GM23338 (cell line): Measurements from ENCODE around the gene DDX56. TPM values are rescaled to one million over a fixed set of nuclear protein-coding genes. Genes with fewer than 3 reads are reported as not detected.

ENCODE experiments used
- ATAC-seq: fragments of 200-7000 bp; cut with Tn5 transposase; 3 replicates; pipeline ENCODE4 v1.9.1; 2020
- DNase-seq: peaks from one replicate; pipeline ENCODE4 v3.0.0-alpha.2; 2015; ENCODE audit warnings: low spot score
- H2AFZ ChIP-seq: fragments of 200-600 bp; sonication (generic); 2 replicates; pipeline ENCODE4 v1.8.0; 2016; ENCODE audit warnings: antibody characterized with exemption, mild to moderate bottlenecking, moderate library complexity
- H3F3A ChIP-seq: fragments of 200-600 bp; sonication (generic); replicated peaks from 2 replicates; pipeline ENCODE4 v1.8.0; 2017; ENCODE audit warnings: antibody characterized with exemption, mixed run types, low read depth
- H3K27ac ChIP-seq: fragments of 200-600 bp; sonication (generic); 2 replicates; pipeline ENCODE4 v1.6.1; 2016; ENCODE audit warnings: low read depth
- H3K27me3 ChIP-seq: fragments of 200-600 bp; sonication (generic); 2 replicates; pipeline ENCODE4 v1.8.0; 2016; ENCODE audit warnings: mild to moderate bottlenecking, mixed run types, moderate library complexity; ENCODE audit not compliant: insufficient read depth
- H3K36me3 ChIP-seq: fragments of 200-600 bp; sonication (generic); 2 replicates; pipeline ENCODE4 v1.8.0; 2016; ENCODE audit warnings: mild to moderate bottlenecking; ENCODE audit not compliant: insufficient read depth
- H3K4me1 ChIP-seq: fragments of 200-600 bp; sonication (generic); 2 replicates; pipeline ENCODE4 v1.8.0; 2016; ENCODE audit warnings: mild to moderate bottlenecking, moderate library complexity; ENCODE audit not compliant: insufficient read depth
- H3K4me2 ChIP-seq: fragments of 200-600 bp; sonication (generic); 2 replicates; pipeline ENCODE4 v1.7.1; 2017; ENCODE audit warnings: mixed run types
- H3K4me3 ChIP-seq: fragments of 200-600 bp; sonication (generic); 2 replicates; pipeline ENCODE4 v1.6.1; 2016; ENCODE audit warnings: mixed run types
- H3K79me2 ChIP-seq: fragments of 200-600 bp; sonication (generic); replicated peaks from 2 replicates; pipeline ENCODE4 v1.8.0; 2017; ENCODE audit warnings: mild to moderate bottlenecking; ENCODE audit not compliant: insufficient read depth
- H3K9me2 ChIP-seq: fragments of 200-600 bp; sonication (generic); 2 replicates; pipeline ENCODE4 v1.8.0; 2017; ENCODE audit not compliant: insufficient read depth
- H4K20me1 ChIP-seq: fragments of 200-600 bp; sonication (generic); replicated peaks from 2 replicates; pipeline ENCODE4 v1.8.0; 2017; ENCODE audit warnings: mild to moderate bottlenecking; ENCODE audit not compliant: insufficient read depth
- H3K27ac Mint-ChIP-seq: 2 replicates; pipeline ENCODE4 v1.8.0; 2020; ENCODE audit warnings: inconsistent platforms, mild to moderate bottlenecking, moderate library complexity, mixed read lengths
- H3K27me3 Mint-ChIP-seq: 3 replicates; pipeline ENCODE4 v1.8.0; 2022; ENCODE audit warnings: low read depth, mild to moderate bottlenecking, moderate library complexity, mixed read lengths, inconsistent platforms; ENCODE audit not compliant: insufficient read depth, poor library complexity
- H3K36me3 Mint-ChIP-seq: 3 replicates; pipeline ENCODE4 v1.8.0; 2021; ENCODE audit warnings: low read depth, mild to moderate bottlenecking, inconsistent platforms, moderate library complexity, mixed read lengths
- H3K4me1 Mint-ChIP-seq: 3 replicates; pipeline ENCODE4 v1.8.0; 2020; ENCODE audit warnings: mild to moderate bottlenecking, inconsistent platforms, mixed read lengths
- H3K4me3 Mint-ChIP-seq: 3 replicates; pipeline ENCODE4 v1.8.0; 2021; ENCODE audit warnings: moderate library complexity, mild to moderate bottlenecking, inconsistent platforms, mixed read lengths
- H3K9me3 Mint-ChIP-seq: 3 replicates; pipeline ENCODE4 v1.8.0; 2020; ENCODE audit warnings: moderate library complexity, mild to moderate bottlenecking, inconsistent platforms, mixed read lengths
- CREB1 ChIP-seq: fragments of 250-450 bp; sonication (Bioruptor Pico); IDR thresholded peaks from 2 replicates; pipeline ENCODE4 v1.5.0; 2020; ENCODE audit warnings: low read depth, mild to moderate bottlenecking, moderate library complexity
- EZH2 ChIP-seq: fragments of 200-600 bp; sonication (generic); IDR thresholded peaks from one replicate; pipeline ENCODE4 v1.8.0; 2017; ENCODE audit warnings: antibody characterized with exemption, mild to moderate bottlenecking, low read depth; ENCODE audit not compliant: unreplicated experiment
- EZH2phosphoT487 ChIP-seq: fragments of 200-600 bp; sonication (generic); IDR thresholded peaks from one replicate; pipeline ENCODE4 v1.8.1; 2018; ENCODE audit warnings: antibody characterized with exemption; ENCODE audit not compliant: unreplicated experiment
- JUNB ChIP-seq: IDR thresholded peaks from one replicate; pipeline ENCODE4 v1.6.1; 2016; ENCODE audit warnings: antibody characterized with exemption; ENCODE audit not compliant: unreplicated experiment
- NANOG ChIP-seq: IDR thresholded peaks from 2 replicates; pipeline ENCODE4 v1.6.1; 2016; ENCODE audit warnings: antibody characterized with exemption, borderline replicate concordance
- POLR2AphosphoS5 ChIP-seq: IDR thresholded peaks from 2 replicates; pipeline ENCODE4 v1.6.1; 2016; ENCODE audit warnings: antibody characterized with exemption, low read depth
- STAT1 ChIP-seq: IDR thresholded peaks from one replicate; pipeline ENCODE4 v1.6.1; 2016; ENCODE audit warnings: antibody characterized with exemption; ENCODE audit not compliant: unreplicated experiment
- ZNF114 ChIP-seq: fragments of 250-450 bp; sonication (Bioruptor Pico); IDR thresholded peaks from 2 replicates; pipeline ENCODE4 v1.5.0; 2020; ENCODE audit warnings: mild to moderate bottlenecking, moderate library complexity
- ZNF331 ChIP-seq: fragments of 250-450 bp; sonication (Bioruptor Pico); IDR thresholded peaks from 2 replicates; pipeline ENCODE4 v1.5.0; 2020; ENCODE audit warnings: low read depth, mild to moderate bottlenecking, moderate library complexity
- polyA plus RNA-seq: library from polyadenylated mRNA; unstranded; fragments of >200 nt; fragmentation: Nextera tagmentation; extraction: Ambion mirVana; gene quantifications from 2 replicates; pipeline ENCODE4 v1.2.1, GENCODE V29; 2016
- total RNA-seq: library from RNA; depleted of rRNA; stranded (reverse); fragments of >200 nt; shearing (Covaris generic); gene quantifications from 2 replicates; pipeline ENCODE4 v1.2.3, GENCODE V29; 2014
- TF ChIP-seq, protein P1 (sequence below): IDR thresholded peaks from one replicate; pipeline ENCODE4 v1.6.1; 2018; ENCODE audit warnings: antibody characterized with exemption; ENCODE audit not compliant: unreplicated experiment
- TF ChIP-seq, protein P2 (sequence below), 2 experiments: fragments of 200-600 bp in 1 of 2; sonication (generic) in 1 of 2; conservative IDR thresholded peaks; 2 replicates each; pipeline versions ENCODE4 v1.5.1 to v1.6.1; 2016 to 2017; ENCODE audit warnings: antibody characterized with exemption in 2 of 2, low read depth in 2 of 2, mild to moderate bottlenecking in 2 of 2, moderate library complexity in 1 of 2
- TF ChIP-seq, protein P3 (sequence below): IDR thresholded peaks from 2 replicates; pipeline ENCODE4 v1.6.1; 2016; ENCODE audit warnings: antibody characterized with exemption
- TF ChIP-seq, protein P4 (sequence below): fragments of 250-450 bp; sonication (Bioruptor Pico); IDR thresholded peaks from 2 replicates; pipeline ENCODE4 v1.5.0; 2020; ENCODE audit warnings: mild to moderate bottlenecking, moderate library complexity

Gene DDX56
- total and polyA plus RNA-seq, 2 experiments from 2014 or later = 44.1 to 72.3 TPM

GRCh38 chr7:44549457-44549856, 24.3 kb downstream of the DDX56 start:
- H3K27ac ChIP-seq = no peak overlapping the region
- Mint-ChIP-seq H3K4me3 (no peak overlapping the region), H3K36me3 (no peaks in the 10 kb centered on the region), H3K27me3 (peaks cover 4% of the 10 kb centered on the region), H3K9me3 (no peaks in the 10 kb centered on the region), H3K27ac (no peak overlapping the region), H3K4me1 (peaks cover 5% of the 10 kb centered on the region; the same call in 2 of the 3 replicates)
- DNase-seq (no peak), ATAC-seq (no peak)
- TF ChIP-seq STAT1 = no peak
- TF ChIP-seq POLR2AphosphoS5 = no peak
- TF ChIP-seq CREB1 (CRISPR knock-in tag) = no peak
- TF ChIP-seq, protein P1, sequence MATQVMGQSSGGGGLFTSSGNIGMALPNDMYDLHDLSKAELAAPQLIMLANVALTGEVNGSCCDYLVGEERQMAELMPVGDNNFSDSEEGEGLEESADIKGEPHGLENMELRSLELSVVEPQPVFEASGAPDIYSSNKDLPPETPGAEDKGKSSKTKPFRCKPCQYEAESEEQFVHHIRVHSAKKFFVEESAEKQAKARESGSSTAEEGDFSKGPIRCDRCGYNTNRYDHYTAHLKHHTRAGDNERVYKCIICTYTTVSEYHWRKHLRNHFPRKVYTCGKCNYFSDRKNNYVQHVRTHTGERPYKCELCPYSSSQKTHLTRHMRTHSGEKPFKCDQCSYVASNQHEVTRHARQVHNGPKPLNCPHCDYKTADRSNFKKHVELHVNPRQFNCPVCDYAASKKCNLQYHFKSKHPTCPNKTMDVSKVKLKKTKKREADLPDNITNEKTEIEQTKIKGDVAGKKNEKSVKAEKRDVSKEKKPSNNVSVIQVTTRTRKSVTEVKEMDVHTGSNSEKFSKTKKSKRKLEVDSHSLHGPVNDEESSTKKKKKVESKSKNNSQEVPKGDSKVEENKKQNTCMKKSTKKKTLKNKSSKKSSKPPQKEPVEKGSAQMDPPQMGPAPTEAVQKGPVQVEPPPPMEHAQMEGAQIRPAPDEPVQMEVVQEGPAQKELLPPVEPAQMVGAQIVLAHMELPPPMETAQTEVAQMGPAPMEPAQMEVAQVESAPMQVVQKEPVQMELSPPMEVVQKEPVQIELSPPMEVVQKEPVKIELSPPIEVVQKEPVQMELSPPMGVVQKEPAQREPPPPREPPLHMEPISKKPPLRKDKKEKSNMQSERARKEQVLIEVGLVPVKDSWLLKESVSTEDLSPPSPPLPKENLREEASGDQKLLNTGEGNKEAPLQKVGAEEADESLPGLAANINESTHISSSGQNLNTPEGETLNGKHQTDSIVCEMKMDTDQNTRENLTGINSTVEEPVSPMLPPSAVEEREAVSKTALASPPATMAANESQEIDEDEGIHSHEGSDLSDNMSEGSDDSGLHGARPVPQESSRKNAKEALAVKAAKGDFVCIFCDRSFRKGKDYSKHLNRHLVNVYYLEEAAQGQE = no peak
- TF ChIP-seq, protein P2, sequence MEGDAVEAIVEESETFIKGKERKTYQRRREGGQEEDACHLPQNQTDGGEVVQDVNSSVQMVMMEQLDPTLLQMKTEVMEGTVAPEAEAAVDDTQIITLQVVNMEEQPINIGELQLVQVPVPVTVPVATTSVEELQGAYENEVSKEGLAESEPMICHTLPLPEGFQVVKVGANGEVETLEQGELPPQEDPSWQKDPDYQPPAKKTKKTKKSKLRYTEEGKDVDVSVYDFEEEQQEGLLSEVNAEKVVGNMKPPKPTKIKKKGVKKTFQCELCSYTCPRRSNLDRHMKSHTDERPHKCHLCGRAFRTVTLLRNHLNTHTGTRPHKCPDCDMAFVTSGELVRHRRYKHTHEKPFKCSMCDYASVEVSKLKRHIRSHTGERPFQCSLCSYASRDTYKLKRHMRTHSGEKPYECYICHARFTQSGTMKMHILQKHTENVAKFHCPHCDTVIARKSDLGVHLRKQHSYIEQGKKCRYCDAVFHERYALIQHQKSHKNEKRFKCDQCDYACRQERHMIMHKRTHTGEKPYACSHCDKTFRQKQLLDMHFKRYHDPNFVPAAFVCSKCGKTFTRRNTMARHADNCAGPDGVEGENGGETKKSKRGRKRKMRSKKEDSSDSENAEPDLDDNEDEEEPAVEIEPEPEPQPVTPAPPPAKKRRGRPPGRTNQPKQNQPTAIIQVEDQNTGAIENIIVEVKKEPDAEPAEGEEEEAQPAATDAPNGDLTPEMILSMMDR (conservative IDR thresholded peaks at IDR 0.05; ENCODE audit: low read depth in 2 of 2) = no peak
- TF ChIP-seq, protein P3, sequence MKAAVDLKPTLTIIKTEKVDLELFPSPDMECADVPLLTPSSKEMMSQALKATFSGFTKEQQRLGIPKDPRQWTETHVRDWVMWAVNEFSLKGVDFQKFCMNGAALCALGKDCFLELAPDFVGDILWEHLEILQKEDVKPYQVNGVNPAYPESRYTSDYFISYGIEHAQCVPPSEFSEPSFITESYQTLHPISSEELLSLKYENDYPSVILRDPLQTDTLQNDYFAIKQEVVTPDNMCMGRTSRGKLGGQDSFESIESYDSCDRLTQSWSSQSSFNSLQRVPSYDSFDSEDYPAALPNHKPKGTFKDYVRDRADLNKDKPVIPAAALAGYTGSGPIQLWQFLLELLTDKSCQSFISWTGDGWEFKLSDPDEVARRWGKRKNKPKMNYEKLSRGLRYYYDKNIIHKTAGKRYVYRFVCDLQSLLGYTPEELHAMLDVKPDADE = no peak
- no peak for TF ChIP-seq JUNB
- no peak for TF ChIP-seq NANOG
- no peak for TF ChIP-seq ZNF331
- no peak for TF ChIP-seq ZNF114
- TF ChIP-seq EZH2 = no peak
- no peak for TF ChIP-seq EZH2phosphoT487
- TF ChIP-seq, protein P4, sequence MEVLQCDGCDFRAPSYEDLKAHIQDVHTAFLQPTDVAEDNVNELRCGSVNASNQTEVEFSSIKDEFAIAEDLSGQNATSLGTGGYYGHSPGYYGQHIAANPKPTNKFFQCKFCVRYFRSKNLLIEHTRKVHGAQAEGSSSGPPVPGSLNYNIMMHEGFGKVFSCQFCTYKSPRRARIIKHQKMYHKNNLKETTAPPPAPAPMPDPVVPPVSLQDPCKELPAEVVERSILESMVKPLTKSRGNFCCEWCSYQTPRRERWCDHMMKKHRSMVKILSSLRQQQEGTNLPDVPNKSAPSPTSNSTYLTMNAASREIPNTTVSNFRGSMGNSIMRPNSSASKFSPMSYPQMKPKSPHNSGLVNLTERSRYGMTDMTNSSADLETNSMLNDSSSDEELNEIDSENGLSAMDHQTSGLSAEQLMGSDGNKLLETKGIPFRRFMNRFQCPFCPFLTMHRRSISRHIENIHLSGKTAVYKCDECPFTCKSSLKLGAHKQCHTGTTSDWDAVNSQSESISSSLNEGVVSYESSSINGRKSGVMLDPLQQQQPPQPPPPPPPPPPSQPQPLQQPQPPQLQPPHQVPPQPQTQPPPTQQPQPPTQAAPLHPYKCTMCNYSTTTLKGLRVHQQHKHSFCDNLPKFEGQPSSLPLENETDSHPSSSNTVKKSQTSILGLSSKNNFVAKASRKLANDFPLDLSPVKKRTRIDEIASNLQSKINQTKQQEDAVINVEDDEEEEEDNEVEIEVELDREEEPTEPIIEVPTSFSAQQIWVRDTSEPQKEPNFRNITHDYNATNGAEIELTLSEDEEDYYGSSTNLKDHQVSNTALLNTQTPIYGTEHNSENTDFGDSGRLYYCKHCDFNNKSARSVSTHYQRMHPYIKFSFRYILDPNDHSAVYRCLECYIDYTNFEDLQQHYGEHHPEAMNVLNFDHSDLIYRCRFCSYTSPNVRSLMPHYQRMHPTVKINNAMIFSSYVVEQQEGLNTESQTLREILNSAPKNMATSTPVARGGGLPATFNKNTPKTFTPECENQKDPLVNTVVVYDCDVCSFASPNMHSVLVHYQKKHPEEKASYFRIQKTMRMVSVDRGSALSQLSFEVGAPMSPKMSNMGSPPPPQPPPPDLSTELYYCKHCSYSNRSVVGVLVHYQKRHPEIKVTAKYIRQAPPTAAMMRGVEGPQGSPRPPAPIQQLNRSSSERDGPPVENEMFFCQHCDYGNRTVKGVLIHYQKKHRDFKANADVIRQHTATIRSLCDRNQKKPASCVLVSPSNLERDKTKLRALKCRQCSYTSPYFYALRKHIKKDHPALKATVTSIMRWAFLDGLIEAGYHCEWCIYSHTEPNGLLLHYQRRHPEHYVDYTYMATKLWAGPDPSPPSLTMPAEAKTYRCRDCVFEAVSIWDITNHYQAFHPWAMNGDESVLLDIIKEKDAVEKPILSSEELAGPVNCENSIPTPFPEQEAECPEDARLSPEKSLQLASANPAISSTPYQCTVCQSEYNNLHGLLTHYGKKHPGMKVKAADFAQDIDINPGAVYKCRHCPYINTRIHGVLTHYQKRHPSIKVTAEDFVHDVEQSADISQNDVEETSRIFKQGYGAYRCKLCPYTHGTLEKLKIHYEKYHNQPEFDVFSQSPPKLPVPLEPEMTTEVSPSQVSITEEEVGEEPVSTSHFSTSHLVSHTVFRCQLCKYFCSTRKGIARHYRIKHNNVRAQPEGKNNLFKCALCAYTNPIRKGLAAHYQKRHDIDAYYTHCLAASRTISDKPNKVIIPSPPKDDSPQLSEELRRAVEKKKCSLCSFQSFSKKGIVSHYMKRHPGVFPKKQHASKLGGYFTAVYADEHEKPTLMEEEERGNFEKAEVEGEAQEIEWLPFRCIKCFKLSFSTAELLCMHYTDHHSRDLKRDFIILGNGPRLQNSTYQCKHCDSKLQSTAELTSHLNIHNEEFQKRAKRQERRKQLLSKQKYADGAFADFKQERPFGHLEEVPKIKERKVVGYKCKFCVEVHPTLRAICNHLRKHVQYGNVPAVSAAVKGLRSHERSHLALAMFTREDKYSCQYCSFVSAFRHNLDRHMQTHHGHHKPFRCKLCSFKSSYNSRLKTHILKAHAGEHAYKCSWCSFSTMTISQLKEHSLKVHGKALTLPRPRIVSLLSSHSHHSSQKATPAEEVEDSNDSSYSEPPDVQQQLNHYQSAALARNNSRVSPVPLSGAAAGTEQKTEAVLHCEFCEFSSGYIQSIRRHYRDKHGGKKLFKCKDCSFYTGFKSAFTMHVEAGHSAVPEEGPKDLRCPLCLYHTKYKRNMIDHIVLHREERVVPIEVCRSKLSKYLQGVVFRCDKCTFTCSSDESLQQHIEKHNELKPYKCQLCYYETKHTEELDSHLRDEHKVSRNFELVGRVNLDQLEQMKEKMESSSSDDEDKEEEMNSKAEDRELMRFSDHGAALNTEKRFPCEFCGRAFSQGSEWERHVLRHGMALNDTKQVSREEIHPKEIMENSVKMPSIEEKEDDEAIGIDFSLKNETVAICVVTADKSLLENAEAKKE (CRISPR knock-in tag) = no peak
- H3K4me3 ChIP-seq = no peak overlapping the region
- H3K4me2 ChIP-seq = no peak overlapping the region
- H3F3A ChIP-seq = no peaks in the 10 kb centered on the region
- no peak overlapping the region for H2AFZ ChIP-seq
- H3K79me2 ChIP-seq = no peaks in the 10 kb centered on the region
- H3K9me2 ChIP-seq = no peaks in the 10 kb centered on the region
- H3K27me3 ChIP-seq = no peaks in the 10 kb centered on the region
- no peaks in the 10 kb centered on the region for H4K20me1 ChIP-seq
- H3K4me1 ChIP-seq = no peaks in the 10 kb centered on the region
- no peaks in the 10 kb centered on the region for H3K36me3 ChIP-seq
